NCI-H446 (cell line): ENCODE results near the gene CSE1L.
"Not testable (repeated sequence)": the region's sequence is repeated elsewhere in the genome, so short reads cannot be mapped to it uniquely, and the experiment has no call there.

Experiments
- DNase-seq, 2 experiments: peaks; one replicate each; lab custom pipeline; 2025; lab: John Stamatoyannopoulos, UW

Gene CSE1L

GRCh38 chr20:49046087-49046900, at the start of gene CSE1L:
TSS of gene CSE1L (plus strand) at chr20:49046312. CDS start at chr20:49058464, 12,152 bp downstream.
- DNase-seq: peak; percentile 96 to 99

- no peak for DNase-seq
Observed at GRCh38 chr20:48999890-49000870, 45.9 kb upstream of the CSE1L start.

- no peak for DNase-seq
Observed at GRCh38 chr20:49001741-49002140, 44.4 kb upstream of the CSE1L start.

- no peak for DNase-seq
Observed at GRCh38 chr20:49006446-49006980, 39.6 kb upstream of the CSE1L start.

- DNase-seq: no peak
Observed at GRCh38 chr20:49009899-49010631, 36.0 kb upstream of the CSE1L start.

GRCh38 chr20:49024220-49024619, 21.9 kb upstream of the CSE1L start:
- DNase-seq: no peak

- DNase-seq: not testable (repeated sequence)
Observed at GRCh38 chr20:49028177-49028576, 17.9 kb upstream of the CSE1L start.

- peak in 1 of 2 experiments; percentile 22 for DNase-seq
Observed at GRCh38 chr20:49028684-49029083, 17.4 kb upstream of the CSE1L start.

- DNase-seq: no peak
Observed at GRCh38 chr20:49029203-49029602, 16.9 kb upstream of the CSE1L start.

GRCh38 chr20:49030954-49031619, 15.0 kb upstream of the CSE1L start:
- DNase-seq: no peak

GRCh38 chr20:49032455-49032854, 13.7 kb upstream of the CSE1L start:
- DNase-seq: no peak

GRCh38 chr20:49034070-49034732, 11.9 kb upstream of the CSE1L start:
- DNase-seq: no peak

GRCh38 chr20:49037962-49038387, 8.1 kb upstream of the CSE1L start:
- no peak for DNase-seq

- DNase-seq: no peak
Observed at GRCh38 chr20:49039854-49040253, 6.3 kb upstream of the CSE1L start.

GRCh38 chr20:49043000-49043399, 3.1 kb upstream of the CSE1L start:
- no peak for DNase-seq

GRCh38 chr20:49045440-49046086, 549 bp upstream of the CSE1L start:
- DNase-seq: no peak

- DNase-seq: no peak
Observed at GRCh38 chr20:49052334-49052733, 6.2 kb downstream of the CSE1L start.

- DNase-seq: no peak
Observed at GRCh38 chr20:49054056-49054643, 8.0 kb downstream of the CSE1L start.

GRCh38 chr20:49063279-49063678, 17.2 kb downstream of the CSE1L start:
- no peak for DNase-seq

GRCh38 chr20:49074521-49074920, 28.4 kb downstream of the CSE1L start:
- DNase-seq: no peak
